CD4-positive, alpha-beta T cell (primary cell): Measurements from ENCODE around the gene TGM4. TPM values are rescaled to one million over a fixed set of nuclear protein-coding genes. Genes with fewer than 3 reads are reported as not detected.

Experiments
- ATAC-seq: fragments of 200-7000 bp; cut with Tn5 transposase; one replicate; pipeline ENCODE4 v1.10.0; 2022; ENCODE audit warnings: mild to moderate bottlenecking; ENCODE audit not compliant: poor library complexity
- CTCF ChIA-PET: fragments of 350-600 bp; sonication (Branson Sonifier 250); formaldehyde crosslinking; loops from one replicate; lab custom pipeline; 2021; ENCODE audit warnings: antibody characterized with exemption, inconsistent platforms; lab: Charles Lee
- POLR2A ChIA-PET: fragments of 350-600 bp; sonication (Branson Sonifier 250); formaldehyde crosslinking; loops from one replicate; lab custom pipeline; 2021; ENCODE audit warnings: antibody characterized with exemption, inconsistent platforms; lab: Charles Lee
- DNase-seq, 14 experiments: peaks; one replicate each; pipeline ENCODE4 v3.0.0-alpha.2; 2013 to 2020; ENCODE audit warnings: mixed read lengths in 2 of 14
- H3K27ac ChIP-seq, 2 donors: one replicate each; pipeline versions ENCODE4 v1.5.1 to v1.7.0; 2013; ENCODE audit warnings: low read length in 2 of 2, low read depth in 1 of 2, mild to moderate bottlenecking in 1 of 2
- H3K27me3 ChIP-seq, 2 experiments: 1 replicate in 1 of 2; 2 replicates in 1 of 2; pipeline versions ENCODE4 v1.6.1 to v1.7.0; 2013; ENCODE audit warnings: low read length in 2 of 2, control low read depth in 1 of 2, mild to moderate bottlenecking in 1 of 2, moderate library complexity in 1 of 2; ENCODE audit not compliant: insufficient read depth in 2 of 2, control insufficient read depth in 1 of 2
- H3K36me3 ChIP-seq: one replicate; pipeline ENCODE4 v1.6.1; 2013; ENCODE audit warnings: low read length, control low read depth; ENCODE audit not compliant: insufficient read depth
- H3K4me1 ChIP-seq: one replicate; pipeline ENCODE4 v1.6.1; 2013; ENCODE audit warnings: low read length, control low read depth; ENCODE audit not compliant: insufficient read depth
- H3K4me3 ChIP-seq: one replicate; pipeline ENCODE4 v1.5.1; 2013; ENCODE audit warnings: mild to moderate bottlenecking, low read length, moderate library complexity
- H3K9me3 ChIP-seq, 2 experiments: 1 replicate in 1 of 2; 2 replicates in 1 of 2; pipeline versions ENCODE4 v1.6.1 to v1.7.0; 2013; ENCODE audit warnings: low read length in 2 of 2, mild to moderate bottlenecking in 2 of 2, control low read depth in 1 of 2, moderate library complexity in 1 of 2; ENCODE audit not compliant: control insufficient read depth in 1 of 2, insufficient read depth in 1 of 2
- H3K27ac Mint-ChIP-seq: one replicate; pipeline ENCODE4 v1.8.0; 2020; ENCODE audit warnings: mixed read lengths
- H3K27me3 Mint-ChIP-seq: one replicate; pipeline ENCODE4 v1.8.0; 2021; ENCODE audit warnings: mixed read lengths
- H3K36me3 Mint-ChIP-seq: one replicate; pipeline ENCODE4 v1.8.0; 2021; ENCODE audit warnings: low read depth, mixed read lengths
- H3K4me1 Mint-ChIP-seq: one replicate; pipeline ENCODE4 v1.8.0; 2021; ENCODE audit warnings: low read depth, mixed read lengths
- H3K4me3 Mint-ChIP-seq: one replicate; pipeline ENCODE4 v1.8.0; 2020; ENCODE audit warnings: mild to moderate bottlenecking, mixed read lengths
- H3K9me3 Mint-ChIP-seq: one replicate; pipeline ENCODE4 v1.8.0; 2020; ENCODE audit warnings: mixed read lengths
- intact Hi-C, 2 experiments: fragments of 100-400 bp; cut with DNase I in 1 of 2; cut with micrococcal nuclease in 1 of 2; formaldehyde crosslinking; loops; one replicate each; pipeline versions ENCODE4 v1.15.1 to v1.9.0; 2023 to 2025; cut with DNase I, micrococcal nuclease
- total RNA-seq, 174 experiments: library from RNA in 2 of 174; stranded (reverse) in 2 of 174; gene quantifications; one replicate each; pipeline ENCODE4 v1.2.3 and lab custom pipeline; 2021 to 2026
- TF ChIP-seq, protein P1 (sequence below): fragments of 200-600 bp; IDR thresholded peaks from one replicate; pipeline ENCODE4 v1.8.0; 2022; ENCODE audit warnings: antibody characterized with exemption, mild to moderate bottlenecking

The TGM4 gene
- total RNA-seq, 2 experiments from 2014 or later, result not detected

DNA sequence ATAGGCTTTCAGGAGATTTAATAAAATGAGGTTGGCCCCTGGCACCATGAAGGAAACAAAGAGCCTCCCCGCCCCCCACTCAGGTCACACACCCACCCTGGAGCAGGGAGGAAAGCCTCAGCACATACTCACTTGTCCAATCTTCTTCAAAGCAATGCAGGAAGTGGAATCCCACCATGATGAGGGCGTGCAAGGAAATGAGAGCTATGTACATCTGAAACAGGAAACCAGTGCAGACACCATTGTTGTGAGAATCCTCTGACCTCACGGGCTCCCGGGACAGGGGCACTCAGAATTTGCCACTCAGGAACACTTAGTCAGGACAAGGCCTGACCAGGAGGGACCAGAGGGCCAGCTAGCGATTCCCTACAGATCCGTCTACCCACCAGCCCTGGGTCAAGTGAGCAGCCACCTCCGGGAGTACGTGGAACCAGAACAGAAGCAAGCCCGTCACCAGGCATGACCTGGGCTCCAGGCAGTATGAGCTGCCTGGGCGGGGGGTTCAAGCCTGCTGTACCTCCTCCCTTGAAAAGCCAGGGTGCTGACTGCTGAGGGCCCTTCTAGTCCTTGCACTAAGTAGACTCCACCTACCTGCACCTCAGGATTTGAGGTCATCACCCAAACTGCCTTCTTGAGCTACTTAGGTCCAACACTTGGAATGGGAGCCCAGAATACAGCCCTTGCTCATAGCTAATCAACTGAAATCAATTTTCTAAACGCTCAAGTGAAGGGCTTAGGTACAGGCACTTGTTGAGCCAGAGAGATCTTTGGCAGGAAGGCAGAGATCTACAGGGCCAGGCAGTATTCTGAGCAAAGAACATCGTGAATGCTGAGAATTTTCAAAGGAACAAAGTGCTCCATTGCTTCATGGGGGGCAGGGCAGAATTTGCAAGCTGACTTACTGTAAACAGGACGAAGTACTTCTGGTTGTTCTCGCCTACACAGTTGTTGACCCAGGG, 58.9 kb downstream of the TGM4 start:
- H3K27me3 Mint-ChIP-seq, result no peaks in the 10 kb centered on the region
- CTCF ChIA-PET, result interaction anchor here (0.6 kb wide), 1 partner anchor 120 kb away, joined by 3 read pairs; no protein-coding TSS in a partner anchor
- Histone ChIP-seq H3K4me3 (no peak overlapping the region), H3K27me3 (no peaks in the 10 kb centered on the region), H3K27ac (no peak overlapping the region), H3K4me1 (no peaks in the 10 kb centered on the region), H3K9me3 (no peaks in the 10 kb centered on the region), H3K36me3 (peaks cover 59% of the 10 kb centered on the region)
- H3K27ac Mint-ChIP-seq, result no peak overlapping the region
- POLR2A ChIA-PET, result no interaction called here
- ATAC-seq (no peak), DNase-seq (no peak)
- H3K4me1 Mint-ChIP-seq, result peaks cover 10% of the 10 kb centered on the region
- no peak overlapping the region for H3K4me3 Mint-ChIP-seq
- TF ChIP-seq, protein P1, sequence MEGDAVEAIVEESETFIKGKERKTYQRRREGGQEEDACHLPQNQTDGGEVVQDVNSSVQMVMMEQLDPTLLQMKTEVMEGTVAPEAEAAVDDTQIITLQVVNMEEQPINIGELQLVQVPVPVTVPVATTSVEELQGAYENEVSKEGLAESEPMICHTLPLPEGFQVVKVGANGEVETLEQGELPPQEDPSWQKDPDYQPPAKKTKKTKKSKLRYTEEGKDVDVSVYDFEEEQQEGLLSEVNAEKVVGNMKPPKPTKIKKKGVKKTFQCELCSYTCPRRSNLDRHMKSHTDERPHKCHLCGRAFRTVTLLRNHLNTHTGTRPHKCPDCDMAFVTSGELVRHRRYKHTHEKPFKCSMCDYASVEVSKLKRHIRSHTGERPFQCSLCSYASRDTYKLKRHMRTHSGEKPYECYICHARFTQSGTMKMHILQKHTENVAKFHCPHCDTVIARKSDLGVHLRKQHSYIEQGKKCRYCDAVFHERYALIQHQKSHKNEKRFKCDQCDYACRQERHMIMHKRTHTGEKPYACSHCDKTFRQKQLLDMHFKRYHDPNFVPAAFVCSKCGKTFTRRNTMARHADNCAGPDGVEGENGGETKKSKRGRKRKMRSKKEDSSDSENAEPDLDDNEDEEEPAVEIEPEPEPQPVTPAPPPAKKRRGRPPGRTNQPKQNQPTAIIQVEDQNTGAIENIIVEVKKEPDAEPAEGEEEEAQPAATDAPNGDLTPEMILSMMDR, result no peak
- H3K9me3 Mint-ChIP-seq, result no peaks in the 10 kb centered on the region
- intact Hi-C loops, result no loop called here
- peaks cover 75% of the 10 kb centered on the region for H3K36me3 Mint-ChIP-seq

DNA sequence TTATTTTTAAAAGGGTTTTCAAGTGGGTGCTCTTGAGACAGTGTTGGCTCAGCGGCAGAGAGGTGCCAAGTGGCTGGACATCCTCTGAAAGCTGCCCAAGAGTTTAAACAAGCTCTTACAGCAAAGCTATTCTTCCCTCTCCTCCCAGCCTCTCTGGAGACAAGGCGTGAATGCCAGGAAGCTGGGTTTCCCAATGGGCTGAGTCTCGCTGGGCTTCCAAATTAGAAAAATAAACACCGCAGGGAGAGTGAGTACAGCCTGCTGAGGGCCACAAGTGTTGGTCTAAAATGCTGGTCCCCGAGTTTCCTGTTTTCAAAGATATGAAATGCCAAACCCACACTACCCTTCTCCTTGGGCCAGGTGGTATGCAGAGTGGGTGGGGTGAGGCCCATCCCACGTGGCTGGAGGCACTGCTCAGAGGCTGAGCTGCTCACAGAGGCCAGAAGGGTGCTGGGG, 65.2 kb downstream of the TGM4 start:
- no peaks in the 10 kb centered on the region for H3K27me3 ChIP-seq
- TF ChIP-seq, protein P1, result no peak
- DNase-seq (no peak), ATAC-seq (no peak)
- peaks cover 55% of the 10 kb centered on the region for H3K36me3 ChIP-seq
- H3K4me3 Mint-ChIP-seq, result no peak overlapping the region
- H3K27me3 Mint-ChIP-seq, result no peaks in the 10 kb centered on the region
- H3K36me3 Mint-ChIP-seq, result peaks cover 81% of the 10 kb centered on the region
- no peak overlapping the region for H3K27ac Mint-ChIP-seq
- peaks cover 10% of the 10 kb centered on the region for H3K4me1 Mint-ChIP-seq
- H3K9me3 Mint-ChIP-seq, result no peaks in the 10 kb centered on the region
- ChIA-PET POLR2A (no interaction called here), CTCF (no interaction called here)
- intact Hi-C loops, result no loop called here
- no peak overlapping the region for H3K27ac ChIP-seq
- no peaks in the 10 kb centered on the region for H3K4me1 ChIP-seq
- H3K9me3 ChIP-seq, result no peaks in the 10 kb centered on the region
- no peak overlapping the region for H3K4me3 ChIP-seq

DNA sequence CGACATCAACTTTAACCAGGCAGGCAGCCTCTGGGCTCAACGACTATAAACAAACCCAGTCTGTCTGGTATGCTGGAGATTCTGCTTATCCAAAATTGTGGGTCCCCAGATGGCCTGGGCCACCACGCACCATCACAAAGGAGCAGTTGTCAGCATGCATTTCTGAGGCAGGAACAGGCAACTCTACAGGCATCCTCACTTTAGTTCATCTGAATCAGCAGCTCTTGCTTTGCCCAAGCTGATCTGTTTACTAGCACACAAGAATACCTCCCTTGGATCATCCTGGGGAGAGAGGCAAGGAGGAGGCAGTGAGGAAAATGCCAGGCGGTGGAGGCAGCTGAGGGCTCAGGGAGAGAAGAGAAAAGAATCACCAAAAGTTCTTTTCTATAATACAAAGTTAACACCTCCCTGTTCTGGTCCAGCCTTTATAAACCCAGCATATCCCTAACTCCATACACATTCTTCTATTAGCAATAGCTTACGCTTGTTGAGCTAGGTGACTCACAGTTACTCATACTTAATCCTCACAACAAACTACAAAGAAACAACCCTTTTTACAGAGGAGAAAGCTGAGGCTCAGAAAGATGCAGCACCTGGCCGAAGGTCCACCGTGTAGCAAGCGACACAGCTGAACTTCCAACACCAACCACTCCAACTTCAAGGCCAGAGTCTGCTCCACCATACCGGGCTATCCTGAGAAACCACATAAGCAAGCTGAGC, 68.0 kb downstream of the TGM4 start:
- TF ChIP-seq, protein P1, result no peak
- H3K4me3 ChIP-seq, result no peak overlapping the region
- H3K9me3 ChIP-seq, result no peaks in the 10 kb centered on the region
- intact Hi-C loops, result no loop called here
- H3K27ac ChIP-seq, result no peak overlapping the region
- no peak for DNase-seq
- Mint-ChIP-seq H3K4me3 (no peak overlapping the region), H3K9me3 (no peaks in the 10 kb centered on the region), H3K27me3 (no peaks in the 10 kb centered on the region), H3K4me1 (no peaks in the 10 kb centered on the region), H3K27ac (no peak overlapping the region), H3K36me3 (peaks cover 90% of the 10 kb centered on the region)
- ChIA-PET CTCF (no interaction called here), POLR2A (no interaction called here)
- no peaks in the 10 kb centered on the region for H3K4me1 ChIP-seq
- peaks cover 69% of the 10 kb centered on the region for H3K36me3 ChIP-seq
- no peaks in the 10 kb centered on the region for H3K27me3 ChIP-seq
- ATAC-seq, result no peak
